Osteoblast (primary cell): ENCODE measurements around the gene CD44. TPM values are rescaled to one million over a fixed set of nuclear protein-coding genes. Genes with fewer than 3 reads are reported as not detected.

Experiments
- DNase-seq: peaks from one replicate; pipeline ENCODE4 v3.0.0; 2011; ENCODE audit warnings: low spot score, mixed read lengths; ENCODE audit not compliant: insufficient read length; ENCODE audit errors: missing footprints
- H2AFZ ChIP-seq: 2 replicates; pipeline ENCODE4 v1.6.0; 2011; ENCODE audit warnings: mild to moderate bottlenecking, low read length
- H3K27ac ChIP-seq: 2 replicates; pipeline ENCODE4 v1.5.1; 2011; ENCODE audit warnings: mild to moderate bottlenecking, low read depth, low read length, moderate library complexity
- H3K27me3 ChIP-seq: 2 replicates; pipeline ENCODE4 v1.6.0; 2012; ENCODE audit warnings: mild to moderate bottlenecking, control low read depth, inconsistent platforms, low read length, moderate library complexity; ENCODE audit not compliant: insufficient read depth
- H3K36me3 ChIP-seq: 2 replicates; pipeline ENCODE4 v1.5.1; 2011; ENCODE audit warnings: mild to moderate bottlenecking, low read length, control low read depth, moderate library complexity; ENCODE audit not compliant: insufficient read depth
- H3K4me1 ChIP-seq: 2 replicates; pipeline ENCODE4 v1.5.1; 2011; ENCODE audit warnings: mild to moderate bottlenecking, low read length, control low read depth, moderate library complexity; ENCODE audit not compliant: insufficient read depth
- H3K4me2 ChIP-seq: 2 replicates; pipeline ENCODE4 v1.6.0; 2011; ENCODE audit warnings: mild to moderate bottlenecking, low read length; ENCODE audit not compliant: insufficient read depth
- H3K4me3 ChIP-seq: fragments of 200-600 bp; sonication (generic); 3 replicates; pipeline ENCODE4 v1.5.1; 2012; ENCODE audit warnings: mild to moderate bottlenecking, low read length, inconsistent platforms; ENCODE audit not compliant: insufficient read depth
- H3K79me2 ChIP-seq: 2 replicates; pipeline ENCODE4 v1.6.0; 2012; ENCODE audit warnings: mild to moderate bottlenecking, low read length, control low read depth, inconsistent platforms; ENCODE audit not compliant: insufficient read depth
- H3K9me3 ChIP-seq: 2 replicates; pipeline ENCODE4 v1.5.1; 2011; ENCODE audit warnings: low read depth, low read length, control low read depth
- H4K20me1 ChIP-seq: 2 replicates; pipeline ENCODE4 v1.6.0; 2012; ENCODE audit warnings: mild to moderate bottlenecking, low read length, control low read depth; ENCODE audit not compliant: insufficient read depth
- total RNA-seq: library from RNA; depleted of rRNA; stranded (reverse); fragments of >200 nt; gene quantifications from 2 replicates; pipeline ENCODE4 v1.2.3, GENCODE V29; 2012
- TF ChIP-seq, protein P1 (sequence below): IDR thresholded peaks from 2 replicates; pipeline ENCODE4 v1.5.1; 2011; ENCODE audit warnings: mild to moderate bottlenecking, low read depth, low read length, moderate library complexity; ENCODE audit errors: extremely low read depth

Gene CD44
- total RNA-seq, 1 donor = 238 TPM

DNA sequence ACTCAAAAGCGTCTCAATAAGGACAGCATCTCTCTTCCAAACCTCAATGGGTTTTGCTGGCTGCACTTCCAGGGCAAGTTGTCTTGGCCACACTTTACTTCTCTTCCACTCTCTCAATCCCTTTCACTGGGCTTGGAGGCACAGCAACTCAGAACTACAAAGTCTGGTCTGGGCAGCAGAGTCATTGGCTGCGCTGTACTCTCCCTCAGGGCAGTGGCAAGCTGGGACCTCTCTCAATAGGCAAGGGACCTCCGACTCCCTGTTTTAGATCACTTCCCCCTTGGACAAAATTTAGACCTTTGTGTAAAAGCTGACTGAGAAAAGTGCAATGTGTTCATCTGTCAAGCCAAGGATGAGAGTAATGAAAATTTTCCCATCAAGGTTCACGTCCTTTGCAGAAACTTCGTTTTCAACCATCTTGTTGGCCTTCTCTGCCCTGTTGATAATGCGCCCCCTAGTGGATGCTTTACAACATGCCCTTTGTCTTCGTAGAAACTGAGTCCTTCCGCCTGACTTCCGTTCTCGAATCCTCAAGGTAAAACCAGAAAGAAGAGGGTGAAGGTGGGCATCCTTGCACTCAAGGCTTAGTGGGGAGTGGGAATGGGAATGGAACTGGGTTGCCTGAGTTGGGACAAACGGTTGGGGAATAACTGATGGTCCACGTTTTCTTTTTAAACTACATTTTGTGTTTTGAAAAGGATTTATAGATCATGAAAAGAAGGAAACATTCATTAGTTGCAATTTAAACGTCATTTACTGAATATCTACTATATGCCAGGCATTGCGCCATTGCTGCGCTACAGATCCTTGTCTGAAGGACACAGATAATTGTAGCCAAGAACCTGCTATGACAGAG, 99.1 kb downstream of the CD44 start:
- no peak for DNase-seq
- no peak overlapping the region for H3K4me3 ChIP-seq
- TF ChIP-seq, protein P1, sequence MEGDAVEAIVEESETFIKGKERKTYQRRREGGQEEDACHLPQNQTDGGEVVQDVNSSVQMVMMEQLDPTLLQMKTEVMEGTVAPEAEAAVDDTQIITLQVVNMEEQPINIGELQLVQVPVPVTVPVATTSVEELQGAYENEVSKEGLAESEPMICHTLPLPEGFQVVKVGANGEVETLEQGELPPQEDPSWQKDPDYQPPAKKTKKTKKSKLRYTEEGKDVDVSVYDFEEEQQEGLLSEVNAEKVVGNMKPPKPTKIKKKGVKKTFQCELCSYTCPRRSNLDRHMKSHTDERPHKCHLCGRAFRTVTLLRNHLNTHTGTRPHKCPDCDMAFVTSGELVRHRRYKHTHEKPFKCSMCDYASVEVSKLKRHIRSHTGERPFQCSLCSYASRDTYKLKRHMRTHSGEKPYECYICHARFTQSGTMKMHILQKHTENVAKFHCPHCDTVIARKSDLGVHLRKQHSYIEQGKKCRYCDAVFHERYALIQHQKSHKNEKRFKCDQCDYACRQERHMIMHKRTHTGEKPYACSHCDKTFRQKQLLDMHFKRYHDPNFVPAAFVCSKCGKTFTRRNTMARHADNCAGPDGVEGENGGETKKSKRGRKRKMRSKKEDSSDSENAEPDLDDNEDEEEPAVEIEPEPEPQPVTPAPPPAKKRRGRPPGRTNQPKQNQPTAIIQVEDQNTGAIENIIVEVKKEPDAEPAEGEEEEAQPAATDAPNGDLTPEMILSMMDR = peak; percentile 71
- no peaks in the 10 kb centered on the region for H3K79me2 ChIP-seq
- no peaks in the 10 kb centered on the region for H3K9me3 ChIP-seq
- H3K27me3 ChIP-seq = no peaks in the 10 kb centered on the region
- no peaks in the 10 kb centered on the region for H4K20me1 ChIP-seq
- no peaks in the 10 kb centered on the region for H3K36me3 ChIP-seq
- H3K4me1 ChIP-seq = peaks cover 15% of the 10 kb centered on the region
- no peak overlapping the region for H3K4me2 ChIP-seq
- no peak overlapping the region for H3K27ac ChIP-seq
- no peak overlapping the region for H2AFZ ChIP-seq

DNA sequence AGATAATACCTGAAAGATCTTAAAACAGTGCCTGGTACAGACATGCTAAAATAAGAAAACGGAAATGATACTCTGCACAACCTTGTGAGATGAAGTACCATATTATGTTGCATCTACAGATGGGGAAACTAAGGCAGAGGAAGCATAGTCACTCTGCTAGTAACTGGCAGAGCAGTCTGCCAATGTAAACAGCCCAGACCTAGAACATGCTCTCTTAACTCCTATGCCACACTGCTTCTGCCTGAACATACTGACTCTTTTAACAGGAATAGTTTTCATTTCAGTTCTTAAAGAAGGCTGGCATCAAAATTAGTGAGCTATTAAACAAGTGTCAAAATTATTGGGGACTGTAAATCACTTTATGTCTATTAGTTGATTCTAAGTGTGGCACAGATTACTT, 99.9 kb downstream of the CD44 start:
- no peak overlapping the region for H2AFZ ChIP-seq
- H3K79me2 ChIP-seq = no peaks in the 10 kb centered on the region
- no peaks in the 10 kb centered on the region for H3K9me3 ChIP-seq
- H3K4me3 ChIP-seq = no peak overlapping the region
- H3K27ac ChIP-seq = no peak overlapping the region
- no peaks in the 10 kb centered on the region for H3K27me3 ChIP-seq
- H3K4me2 ChIP-seq = no peak overlapping the region
- no peaks in the 10 kb centered on the region for H3K36me3 ChIP-seq
- DNase-seq = no peak
- H4K20me1 ChIP-seq = no peaks in the 10 kb centered on the region
- TF ChIP-seq, protein P1 = no peak
- peaks cover 15% of the 10 kb centered on the region for H3K4me1 ChIP-seq

DNA sequence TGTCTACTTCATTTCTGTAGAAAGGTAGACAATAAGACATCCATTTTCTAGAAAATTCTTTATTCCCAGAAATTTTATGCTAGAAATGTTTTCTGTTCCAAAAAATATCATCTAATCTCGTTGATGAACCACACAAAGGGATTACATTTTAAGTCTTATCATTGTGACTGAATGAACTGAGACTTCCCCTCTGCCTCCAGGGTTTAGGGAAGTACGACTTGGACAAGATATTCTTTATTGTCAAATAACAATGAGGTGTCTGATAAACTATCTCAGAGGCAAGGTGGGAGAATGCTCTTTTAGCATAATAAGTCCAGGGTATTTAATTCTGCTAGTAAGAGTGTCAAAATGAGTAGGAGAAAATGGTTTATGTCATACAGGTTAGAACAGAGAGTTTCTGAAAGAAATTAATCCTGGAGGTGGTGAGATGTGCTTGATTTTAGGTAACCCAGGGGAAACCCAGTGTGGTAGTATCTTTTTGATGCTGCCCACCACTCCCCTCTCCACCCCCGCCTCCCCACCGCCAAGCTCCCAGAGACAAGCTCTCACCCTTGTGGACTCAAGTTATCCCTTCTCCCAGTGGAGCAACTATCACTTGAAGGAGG, 100.6 kb downstream of the CD44 start:
- TF ChIP-seq, protein P1 = no peak
- Histone ChIP-seq H3K4me1 (peaks cover 15% of the 10 kb centered on the region), H3K4me3 (no peak overlapping the region), H3K79me2 (no peaks in the 10 kb centered on the region), H4K20me1 (no peaks in the 10 kb centered on the region), H3K9me3 (no peaks in the 10 kb centered on the region), H3K36me3 (no peaks in the 10 kb centered on the region), H3K27ac (no peak overlapping the region), H3K27me3 (no peaks in the 10 kb centered on the region), H2AFZ (no peak overlapping the region), H3K4me2 (no peak overlapping the region)
- DNase-seq = no peak

DNA sequence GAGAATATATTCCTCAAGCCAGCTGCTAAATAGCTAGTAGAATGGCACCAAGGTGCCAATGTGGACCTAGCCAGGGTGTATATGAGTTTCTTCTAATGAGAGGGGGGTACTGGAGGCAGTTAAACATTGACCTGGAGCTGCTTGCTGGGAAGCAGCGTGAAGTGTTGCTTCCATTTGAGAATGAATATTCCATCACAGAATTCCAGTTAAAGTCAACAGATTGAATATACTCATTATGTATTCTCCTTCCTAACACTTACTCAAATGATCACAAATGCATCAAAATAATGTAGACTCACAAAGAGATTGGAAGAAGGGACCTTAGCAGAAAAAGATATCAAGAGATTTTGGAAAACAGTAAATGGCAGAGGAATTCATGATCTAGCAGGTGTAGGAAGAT, 102.1 kb downstream of the CD44 start:
- no peaks in the 10 kb centered on the region for H3K79me2 ChIP-seq
- TF ChIP-seq, protein P1 = no peak

More for the DNA sequence above, 102.1 kb downstream of the CD44 start:
- Histone ChIP-seq H3K4me2 (no peak overlapping the region), H3K27ac (no peak overlapping the region), H3K4me1 (peaks cover 15% of the 10 kb centered on the region), H2AFZ (no peak overlapping the region), H3K9me3 (no peaks in the 10 kb centered on the region), H3K36me3 (no peaks in the 10 kb centered on the region), H4K20me1 (no peaks in the 10 kb centered on the region), H3K27me3 (no peaks in the 10 kb centered on the region), H3K4me3 (no peak overlapping the region)
- peak; percentile 4 for DNase-seq
